Liver (tissue), 3 donors: Measurements from ENCODE around the gene HGS.

Source experiments
- CTCF ChIP-seq: fragments of 150-350 bp; IDR thresholded peaks from 2 replicates; pipeline ENCODE4 v1.5.1; 2017; ENCODE audit warnings: improper control_type of control experiment, low read depth, low read length; ENCODE audit not compliant: missing input control
- GABPA ChIP-seq, 2 donors: IDR thresholded peaks in 1 of 2; conservative IDR thresholded peaks in 1 of 2; 2 replicates each; pipeline ENCODE4 v1.6.1; 2016; ENCODE audit warnings: antibody characterized with exemption in 2 of 2, mild to moderate bottlenecking in 1 of 2, moderate library complexity in 1 of 2
- HNF4G ChIP-seq: IDR thresholded peaks from 2 replicates; pipeline ENCODE4 v1.6.1; 2016; ENCODE audit warnings: antibody characterized with exemption
- JUND ChIP-seq, 2 donors: IDR thresholded peaks; 2 replicates each; pipeline ENCODE4 v1.6.1; 2016; ENCODE audit warnings: antibody characterized with exemption in 2 of 2
- RAD21 ChIP-seq, 2 donors: IDR thresholded peaks; 2 replicates each; pipeline ENCODE4 v1.6.1; 2016; ENCODE audit warnings: antibody characterized with exemption in 2 of 2, mild to moderate bottlenecking in 2 of 2
- RXRA ChIP-seq, 2 donors: IDR thresholded peaks; 2 replicates each; pipeline ENCODE4 v1.6.1; 2017 to 2018; ENCODE audit warnings: antibody characterized with exemption in 2 of 2, mild to moderate bottlenecking in 1 of 2
- SP1 ChIP-seq: IDR thresholded peaks from 2 replicates; pipeline ENCODE4 v1.6.1; 2018; ENCODE audit warnings: antibody characterized with exemption, mild to moderate bottlenecking
- TAF1 ChIP-seq: conservative IDR thresholded peaks from 2 replicates; pipeline ENCODE4 v1.6.1; 2016; ENCODE audit warnings: antibody characterized with exemption, mild to moderate bottlenecking
- YY1 ChIP-seq: IDR thresholded peaks from 2 replicates; pipeline ENCODE4 v1.6.1; 2016; ENCODE audit warnings: antibody characterized with exemption, mild to moderate bottlenecking
- TF ChIP-seq, protein P1 (sequence below): IDR thresholded peaks from 2 replicates; pipeline ENCODE4 v1.6.1; 2016; ENCODE audit warnings: antibody characterized with exemption
- TF ChIP-seq, protein P2 (sequence below): IDR thresholded peaks from 2 replicates; pipeline ENCODE4 v1.6.1; 2016; ENCODE audit warnings: antibody characterized with exemption
- TF ChIP-seq, protein P3 (sequence below): IDR thresholded peaks from 2 replicates; pipeline ENCODE4 v1.6.1; 2016; ENCODE audit warnings: antibody characterized with exemption
- donor health status: healthy.
- donor health status: healthy.

DNA sequence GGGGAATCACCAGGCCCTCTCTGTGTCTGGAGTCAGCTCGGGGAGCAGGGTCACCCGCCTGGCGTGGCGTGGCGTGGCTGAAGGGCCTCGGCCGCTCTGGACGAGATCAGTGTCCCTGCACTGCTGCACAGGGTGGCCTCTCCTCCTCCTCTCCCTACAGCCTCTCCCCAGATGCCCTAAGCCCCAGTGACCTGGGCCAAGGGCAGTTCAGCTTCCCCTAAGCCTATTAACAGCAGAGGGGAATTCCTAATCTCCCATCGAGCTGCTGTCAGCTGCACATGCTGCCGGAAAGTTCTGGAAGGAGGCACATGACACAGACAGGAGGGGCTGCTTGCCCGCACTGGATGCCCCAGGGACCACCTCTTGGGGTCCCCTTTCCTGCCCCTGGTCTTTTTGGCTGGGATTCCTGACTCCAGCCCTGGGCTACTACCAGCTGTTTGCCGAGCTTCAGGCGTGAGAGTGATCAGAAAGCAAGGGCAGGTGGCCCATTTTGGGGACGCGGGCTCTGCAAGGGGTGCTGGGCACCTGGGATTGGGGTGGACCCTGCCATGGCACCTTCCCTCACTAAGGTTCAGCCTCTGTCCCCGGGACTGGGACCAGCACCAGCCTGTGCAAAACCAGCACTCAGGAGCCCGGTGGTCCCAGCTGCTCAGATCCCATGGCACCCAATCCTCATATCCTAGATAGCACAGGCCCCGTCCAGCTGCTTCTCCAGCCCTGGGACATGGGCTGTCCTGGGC lies 28.3 kb upstream of the HGS start:
- TF ChIP-seq, protein P1, sequence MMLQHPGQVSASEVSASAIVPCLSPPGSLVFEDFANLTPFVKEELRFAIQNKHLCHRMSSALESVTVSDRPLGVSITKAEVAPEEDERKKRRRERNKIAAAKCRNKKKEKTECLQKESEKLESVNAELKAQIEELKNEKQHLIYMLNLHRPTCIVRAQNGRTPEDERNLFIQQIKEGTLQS: no peak
- TF ChIP-seq TAF1 (no peak), CTCF (no peak), RAD21 (IDR thresholded peaks at IDR 0.05) (no peak), RXRA (IDR thresholded peaks at IDR 0.05) (no peak), SP1 (no peak), YY1 (no peak), JUND (IDR thresholded peaks at IDR 0.05) (no peak), GABPA (IDR thresholded peaks at IDR 0.05 in 1 of 2, conservative IDR thresholded peaks at IDR 0.05 in 1 of 2) (no peak), HNF4G (no peak)
- TF ChIP-seq, protein P2, sequence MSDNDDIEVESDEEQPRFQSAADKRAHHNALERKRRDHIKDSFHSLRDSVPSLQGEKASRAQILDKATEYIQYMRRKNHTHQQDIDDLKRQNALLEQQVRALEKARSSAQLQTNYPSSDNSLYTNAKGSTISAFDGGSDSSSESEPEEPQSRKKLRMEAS: no peak
- TF ChIP-seq, protein P3, sequence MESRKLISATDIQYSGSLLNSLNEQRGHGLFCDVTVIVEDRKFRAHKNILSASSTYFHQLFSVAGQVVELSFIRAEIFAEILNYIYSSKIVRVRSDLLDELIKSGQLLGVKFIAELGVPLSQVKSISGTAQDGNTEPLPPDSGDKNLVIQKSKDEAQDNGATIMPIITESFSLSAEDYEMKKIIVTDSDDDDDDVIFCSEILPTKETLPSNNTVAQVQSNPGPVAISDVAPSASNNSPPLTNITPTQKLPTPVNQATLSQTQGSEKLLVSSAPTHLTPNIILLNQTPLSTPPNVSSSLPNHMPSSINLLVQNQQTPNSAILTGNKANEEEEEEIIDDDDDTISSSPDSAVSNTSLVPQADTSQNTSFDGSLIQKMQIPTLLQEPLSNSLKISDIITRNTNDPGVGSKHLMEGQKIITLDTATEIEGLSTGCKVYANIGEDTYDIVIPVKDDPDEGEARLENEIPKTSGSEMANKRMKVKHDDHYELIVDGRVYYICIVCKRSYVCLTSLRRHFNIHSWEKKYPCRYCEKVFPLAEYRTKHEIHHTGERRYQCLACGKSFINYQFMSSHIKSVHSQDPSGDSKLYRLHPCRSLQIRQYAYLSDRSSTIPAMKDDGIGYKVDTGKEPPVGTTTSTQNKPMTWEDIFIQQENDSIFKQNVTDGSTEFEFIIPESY: no peak
